Memory B cell (primary cell): ENCODE measurements around the gene EFCAB6.

Source experiments
- ATAC-seq: fragments of 150-1000 bp; cut with Tn5 transposase; 2 replicates; pipeline ENCODE4 v1.10.0; 2021; ENCODE audit warnings: low read depth, mild to moderate bottlenecking, moderate library complexity
- DNase-seq, 2 donors: peaks; one replicate each; pipeline ENCODE4 v3.0.0; 2022; ENCODE audit warnings: low spot score in 2 of 2
- H3K27ac Mint-ChIP-seq: one replicate; pipeline ENCODE4 v1.8.0; 2022; ENCODE audit warnings: mild to moderate bottlenecking, moderate library complexity, mixed read lengths
- H3K27me3 Mint-ChIP-seq: one replicate; pipeline ENCODE4 v1.8.0; 2022; ENCODE audit warnings: mixed read lengths
- H3K36me3 Mint-ChIP-seq: one replicate; pipeline ENCODE4 v1.8.0; 2022; ENCODE audit warnings: mild to moderate bottlenecking, mixed read lengths
- H3K4me1 Mint-ChIP-seq: one replicate; pipeline ENCODE4 v1.8.0; 2022; ENCODE audit warnings: mixed read lengths
- H3K4me3 Mint-ChIP-seq: one replicate; pipeline ENCODE4 v1.8.0; 2022; ENCODE audit warnings: mild to moderate bottlenecking, moderate library complexity, mixed read lengths
- H3K9me3 Mint-ChIP-seq: one replicate; pipeline ENCODE4 v1.8.0; 2022; ENCODE audit warnings: mixed read lengths

The EFCAB6 gene

GRCh38 chr22:43731988-43732387 lies 80.1 kb downstream of the EFCAB6 start:
- no peak for DNase-seq
- Mint-ChIP-seq H3K4me3 (no peak overlapping the region), H3K4me1 (no peaks in the 10 kb centered on the region), H3K27me3 (peaks cover 14% of the 10 kb centered on the region), H3K27ac (no peak overlapping the region), H3K36me3 (no peaks in the 10 kb centered on the region), H3K9me3 (peaks cover 1% of the 10 kb centered on the region)
- ATAC-seq: no peak

DNA sequence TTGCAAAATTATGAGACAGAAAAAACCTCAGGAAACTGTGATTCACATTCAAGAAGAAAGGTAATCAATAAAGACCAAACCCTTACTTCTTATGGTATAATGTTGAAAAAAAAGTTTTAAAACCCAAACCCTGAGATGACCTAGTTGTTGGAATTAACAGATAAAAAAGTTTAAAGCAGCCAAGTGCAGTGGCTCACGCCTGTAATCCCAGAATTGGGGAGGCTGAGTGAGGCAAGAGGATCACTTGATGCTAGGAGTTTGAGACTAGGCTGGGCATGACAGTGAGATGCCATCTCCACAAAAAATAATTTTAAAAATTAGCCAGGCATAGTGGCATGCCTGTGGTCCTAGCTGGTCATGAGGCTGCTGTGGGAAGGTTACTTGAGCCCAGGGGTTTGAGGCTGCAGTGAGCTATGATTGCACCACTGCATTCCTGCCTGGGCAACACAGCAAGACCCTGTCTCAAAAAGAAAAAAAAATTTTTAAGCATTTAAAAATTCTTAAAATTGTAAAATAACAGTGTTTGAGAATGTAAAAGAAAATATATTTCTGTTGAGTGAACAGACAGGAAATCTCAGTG lies 85.1 kb downstream of the EFCAB6 start:
- no peak for ATAC-seq
- no peak overlapping the region for H3K4me3 Mint-ChIP-seq
- H3K27ac Mint-ChIP-seq: no peak overlapping the region
- no peaks in the 10 kb centered on the region for H3K4me1 Mint-ChIP-seq
- no peak for DNase-seq
- H3K9me3 Mint-ChIP-seq: peaks cover 1% of the 10 kb centered on the region
- no peaks in the 10 kb centered on the region for H3K36me3 Mint-ChIP-seq
- H3K27me3 Mint-ChIP-seq: peaks cover 16% of the 10 kb centered on the region

DNA sequence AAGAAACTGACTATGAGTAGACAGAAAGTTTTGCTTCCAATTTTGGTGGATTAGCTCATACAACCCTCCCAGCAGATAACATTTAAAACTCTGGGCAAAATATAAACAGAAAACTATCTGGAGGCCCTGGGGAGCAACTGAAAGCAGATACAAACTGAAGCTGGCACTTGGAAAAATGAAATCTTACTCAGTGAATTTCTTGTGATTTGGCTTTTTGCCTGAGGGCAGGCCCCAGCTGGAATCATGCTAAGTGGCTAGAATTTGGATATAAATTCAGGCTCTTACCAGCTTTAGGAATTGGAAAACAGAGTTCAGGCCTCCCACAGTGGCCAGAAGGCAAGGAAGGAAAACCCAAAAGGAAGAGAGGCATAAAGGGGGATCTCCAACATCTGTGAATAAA lies 85.8 kb downstream of the EFCAB6 start:
- peaks cover 1% of the 10 kb centered on the region for H3K9me3 Mint-ChIP-seq
- H3K27me3 Mint-ChIP-seq: peaks cover 16% of the 10 kb centered on the region
- H3K36me3 Mint-ChIP-seq: no peaks in the 10 kb centered on the region
- H3K4me1 Mint-ChIP-seq: no peaks in the 10 kb centered on the region
- no peak overlapping the region for H3K27ac Mint-ChIP-seq
- no peak for DNase-seq
- ATAC-seq: no peak
- H3K4me3 Mint-ChIP-seq: no peak overlapping the region

DNA sequence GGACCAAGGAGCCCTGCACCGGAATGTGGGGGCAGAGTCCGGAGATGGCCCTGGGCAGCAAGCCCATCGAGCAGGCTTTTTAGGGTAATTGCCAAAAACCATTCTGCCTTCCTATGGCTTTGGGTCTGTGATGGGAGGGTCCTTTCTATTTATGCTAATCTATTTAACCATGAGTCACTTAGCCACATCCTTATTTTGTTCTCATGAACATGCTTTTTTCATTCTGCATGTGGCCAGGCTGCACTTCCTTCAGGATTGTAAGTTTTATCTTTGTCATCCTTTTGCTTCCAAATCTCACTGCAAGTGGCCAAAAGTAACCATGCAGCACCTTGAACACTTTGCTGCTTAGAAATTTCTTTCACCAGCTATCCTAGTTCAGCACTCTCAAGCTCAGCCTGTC lies 88.3 kb downstream of the EFCAB6 start:
- H3K9me3 Mint-ChIP-seq: peaks cover 1% of the 10 kb centered on the region
- H3K36me3 Mint-ChIP-seq: no peaks in the 10 kb centered on the region
- no peak overlapping the region for H3K27ac Mint-ChIP-seq
- H3K27me3 Mint-ChIP-seq: peaks cover 5% of the 10 kb centered on the region
- H3K4me1 Mint-ChIP-seq: peaks cover 4% of the 10 kb centered on the region
- DNase-seq (no peak), ATAC-seq (no peak)
- H3K4me3 Mint-ChIP-seq: no peak overlapping the region

- Mint-ChIP-seq H3K9me3 (peaks cover 1% of the 10 kb centered on the region), H3K36me3 (no peaks in the 10 kb centered on the region), H3K27me3 (peaks cover 3% of the 10 kb centered on the region), H3K4me1 (peaks cover 4% of the 10 kb centered on the region), H3K4me3 (no peak overlapping the region), H3K27ac (no peak overlapping the region)
- no peak for DNase-seq
- ATAC-seq: no peak
These were observed 89.7 kb downstream of the EFCAB6 start for GRCh38 chr22:43722444-43722843.

- ATAC-seq (peak; percentile 38), DNase-seq (no peak)
- peaks cover 3% of the 10 kb centered on the region for H3K27me3 Mint-ChIP-seq
- peaks cover 4% of the 10 kb centered on the region for H3K4me1 Mint-ChIP-seq
- no peak overlapping the region for H3K4me3 Mint-ChIP-seq
- no peaks in the 10 kb centered on the region for H3K36me3 Mint-ChIP-seq
- H3K9me3 Mint-ChIP-seq: no peaks in the 10 kb centered on the region
- no peak overlapping the region for H3K27ac Mint-ChIP-seq
These were observed 91.4 kb downstream of the EFCAB6 start for GRCh38 chr22:43720716-43721115.

GRCh38 chr22:43714104-43714503 lies 98.0 kb downstream of the EFCAB6 start:
- no peak for ATAC-seq
- Mint-ChIP-seq H3K9me3 (peaks cover 3% of the 10 kb centered on the region), H3K36me3 (peaks cover 2% of the 10 kb centered on the region)

DNA sequence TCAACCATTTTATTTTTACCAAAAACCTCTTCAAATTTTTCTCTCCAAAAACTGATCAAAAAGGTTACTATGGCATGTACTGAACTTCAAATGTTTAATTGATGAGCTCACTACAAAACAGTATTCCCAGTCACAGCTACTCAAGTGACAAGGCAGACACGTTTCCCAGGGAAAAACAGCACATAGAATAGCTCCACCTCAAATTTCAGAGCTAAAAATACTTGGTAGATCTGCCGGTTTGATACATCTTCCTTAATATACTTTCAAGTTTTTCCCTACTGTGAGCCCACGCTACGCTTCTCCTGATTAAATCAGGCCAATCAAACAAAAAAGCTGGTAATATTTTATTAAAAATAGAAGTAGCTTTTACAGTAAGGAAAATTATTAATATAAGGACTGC lies 100.4 kb downstream of the EFCAB6 start:
- ATAC-seq (no peak), DNase-seq (no peak)
- peaks cover 2% of the 10 kb centered on the region for H3K36me3 Mint-ChIP-seq
- no peaks in the 10 kb centered on the region for H3K4me1 Mint-ChIP-seq
- H3K27ac Mint-ChIP-seq: no peak overlapping the region
- H3K9me3 Mint-ChIP-seq: peaks cover 3% of the 10 kb centered on the region
- H3K27me3 Mint-ChIP-seq: peaks cover 7% of the 10 kb centered on the region
- H3K4me3 Mint-ChIP-seq: no peak overlapping the region

More at GRCh38 chr22:43714104-43714503, 98.0 kb downstream of the EFCAB6 start:
- Mint-ChIP-seq H3K4me3 (no peak overlapping the region), H3K27me3 (peaks cover 3% of the 10 kb centered on the region), H3K27ac (no peak overlapping the region), H3K4me1 (no peaks in the 10 kb centered on the region)
- DNase-seq: no peak

- Mint-ChIP-seq H3K27me3 (peaks cover 7% of the 10 kb centered on the region), H3K9me3 (peaks cover 8% of the 10 kb centered on the region), H3K27ac (no peak overlapping the region), H3K4me3 (no peak overlapping the region), H3K36me3 (no peaks in the 10 kb centered on the region), H3K4me1 (no peaks in the 10 kb centered on the region)
- ATAC-seq (no peak), DNase-seq (no peak)
These were observed 104.5 kb downstream of the EFCAB6 start for GRCh38 chr22:43707648-43708047.

DNA sequence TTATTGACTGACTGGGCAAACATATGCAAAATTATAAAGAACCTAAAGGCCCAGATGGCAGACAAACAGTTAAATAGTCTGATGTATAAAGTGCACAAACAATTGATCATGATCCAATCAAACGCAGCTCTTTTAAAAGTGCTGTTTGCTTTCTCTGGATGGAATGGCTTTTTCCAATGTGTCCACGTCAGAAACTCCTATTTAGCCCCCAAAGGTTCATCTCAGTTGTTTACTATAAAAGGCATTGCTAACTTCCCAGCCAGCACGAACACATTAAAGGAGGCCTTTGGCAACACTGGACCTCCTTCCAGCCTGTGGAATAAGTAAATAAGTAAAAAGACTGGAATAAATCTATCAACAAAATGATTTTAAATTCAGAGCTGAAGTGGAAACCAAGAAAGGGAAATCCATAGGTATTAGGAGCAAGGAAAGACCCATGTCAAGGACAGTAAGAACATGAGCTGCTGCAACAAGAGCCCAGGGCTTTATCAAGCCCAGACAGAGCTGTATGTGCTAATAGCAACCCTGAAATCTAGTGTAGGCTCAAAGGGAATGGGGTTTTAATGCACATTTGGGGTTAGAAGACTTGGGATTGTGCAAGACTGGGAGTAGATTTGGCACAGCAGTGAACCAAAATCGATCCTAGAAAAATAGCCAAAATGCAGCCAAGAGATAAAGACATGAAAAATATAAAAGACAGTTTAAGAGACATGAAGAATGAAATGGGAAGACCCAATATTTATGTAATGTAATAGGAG lies 105.4 kb downstream of the EFCAB6 start:
- peaks cover 8% of the 10 kb centered on the region for H3K9me3 Mint-ChIP-seq
- H3K36me3 Mint-ChIP-seq: no peaks in the 10 kb centered on the region
- peaks cover 7% of the 10 kb centered on the region for H3K27me3 Mint-ChIP-seq
- DNase-seq: no peak
- H3K4me1 Mint-ChIP-seq: no peaks in the 10 kb centered on the region
- no peak overlapping the region for H3K4me3 Mint-ChIP-seq
- no peak for ATAC-seq
- H3K27ac Mint-ChIP-seq: no peak overlapping the region

GRCh38 chr22:43706151-43706550 lies 106.0 kb downstream of the EFCAB6 start:
- no peaks in the 10 kb centered on the region for H3K36me3 Mint-ChIP-seq
- no peak overlapping the region for H3K4me3 Mint-ChIP-seq
- peaks cover 8% of the 10 kb centered on the region for H3K9me3 Mint-ChIP-seq
- no peaks in the 10 kb centered on the region for H3K4me1 Mint-ChIP-seq
- H3K27me3 Mint-ChIP-seq: peaks cover 7% of the 10 kb centered on the region
- no peak overlapping the region for H3K27ac Mint-ChIP-seq
- ATAC-seq (no peak), DNase-seq (no peak)

DNA sequence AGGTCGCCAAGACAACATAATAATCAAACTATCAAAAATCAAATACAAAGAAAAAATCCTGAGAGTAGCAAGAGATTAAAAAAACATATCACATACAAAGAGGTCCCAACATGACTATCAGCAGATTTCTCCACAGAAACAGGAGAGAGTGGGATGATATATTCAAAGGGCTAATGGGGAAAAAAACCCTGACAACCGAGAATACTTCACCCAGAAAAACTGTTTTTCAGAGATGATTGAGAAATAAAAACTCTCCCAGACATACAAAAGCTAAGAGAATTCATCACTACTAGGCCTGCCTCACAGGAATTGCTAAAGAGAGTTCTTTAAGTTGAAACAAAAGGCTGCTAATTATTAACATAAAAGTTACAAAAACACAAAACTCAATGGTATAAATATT lies 108.1 kb downstream of the EFCAB6 start:
- Mint-ChIP-seq H3K4me3 (no peak overlapping the region), H3K4me1 (no peaks in the 10 kb centered on the region), H3K27ac (no peak overlapping the region), H3K27me3 (peaks cover 10% of the 10 kb centered on the region), H3K36me3 (no peaks in the 10 kb centered on the region), H3K9me3 (peaks cover 8% of the 10 kb centered on the region)
- no peak for ATAC-seq
- DNase-seq: no peak

- Mint-ChIP-seq H3K9me3 (no peaks in the 10 kb centered on the region), H3K27ac (no peak overlapping the region), H3K27me3 (peaks cover 4% of the 10 kb centered on the region), H3K4me3 (no peak overlapping the region), H3K36me3 (no peaks in the 10 kb centered on the region), H3K4me1 (no peaks in the 10 kb centered on the region)
- no peak for DNase-seq
- ATAC-seq: no peak
These were observed 113.7 kb downstream of the EFCAB6 start for GRCh38 chr22:43698403-43698802.

- no peak overlapping the region for H3K4me3 Mint-ChIP-seq
- no peak for DNase-seq
- peaks cover 2% of the 10 kb centered on the region for H3K9me3 Mint-ChIP-seq
- no peaks in the 10 kb centered on the region for H3K4me1 Mint-ChIP-seq
- H3K27ac Mint-ChIP-seq: no peak overlapping the region
- peaks cover 4% of the 10 kb centered on the region for H3K27me3 Mint-ChIP-seq
- H3K36me3 Mint-ChIP-seq: no peaks in the 10 kb centered on the region
- no peak for ATAC-seq
These were observed 114.2 kb downstream of the EFCAB6 start for GRCh38 chr22:43697894-43698293.

DNA sequence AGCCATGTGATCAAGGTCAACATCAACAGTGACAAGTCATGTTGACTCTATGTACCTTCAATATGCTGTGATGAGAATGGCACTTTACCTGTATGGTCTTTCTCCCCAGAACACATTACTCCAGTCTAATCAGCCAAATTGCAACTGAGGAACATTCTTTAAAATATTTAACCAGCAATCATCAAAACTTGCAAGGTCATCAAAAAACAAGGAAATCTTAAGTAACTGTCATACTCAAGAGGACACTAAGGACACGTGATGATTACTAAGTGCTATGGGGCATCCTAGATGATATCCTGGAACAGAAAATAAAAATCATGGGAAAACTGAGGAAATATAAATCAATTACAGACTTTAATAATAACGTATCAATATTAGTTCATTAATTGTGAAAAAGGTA lies 118.9 kb downstream of the EFCAB6 start:
- H3K36me3 Mint-ChIP-seq: peaks cover 2% of the 10 kb centered on the region
- H3K4me3 Mint-ChIP-seq: no peak overlapping the region
- H3K27ac Mint-ChIP-seq: no peak overlapping the region
- H3K9me3 Mint-ChIP-seq: peaks cover 10% of the 10 kb centered on the region
- no peak for ATAC-seq
- no peaks in the 10 kb centered on the region for H3K4me1 Mint-ChIP-seq
- H3K27me3 Mint-ChIP-seq: peaks cover 6% of the 10 kb centered on the region
- no peak for DNase-seq
